HepG2 (cell line): ENCODE data around the gene ZNF764. TPM values are rescaled to one million over a fixed set of nuclear protein-coding genes. Genes with fewer than 3 reads are reported as not detected.
A peak's percentile ranks its signal among the peaks of the same experiment; 100 is the strongest.

Experiments used
- AHDC1 ChIP-seq: sonication (generic); formaldehyde crosslinking; IDR thresholded peaks from 2 replicates; pipeline ENCODE4 v1.5.1; 2020; ENCODE audit warnings: mild to moderate bottlenecking, missing genetic modification reagents, borderline replicate concordance
- EEA1 ChIP-seq: sonication (generic); formaldehyde crosslinking; IDR thresholded peaks from 2 replicates; pipeline ENCODE4 v1.5.1; 2020; ENCODE audit warnings: mild to moderate bottlenecking, missing genetic modification reagents, borderline replicate concordance
- HMGA1 ChIP-seq: sonication (generic); formaldehyde crosslinking; conservative IDR thresholded peaks from 2 replicates; pipeline ENCODE4 v1.4.0; 2020; ENCODE audit warnings: missing genetic modification reagents
- HOXD1 ChIP-seq: sonication (generic); formaldehyde crosslinking; IDR thresholded peaks from 2 replicates; pipeline ENCODE4 v1.5.0; 2020; ENCODE audit warnings: missing genetic modification reagents
- KDM6A ChIP-seq: IDR thresholded peaks from 2 replicates; pipeline ENCODE4 v1.6.1; 2016; ENCODE audit warnings: low read depth
- PLSCR1 ChIP-seq: sonication (generic); formaldehyde crosslinking; IDR thresholded peaks from 2 replicates; pipeline ENCODE4 v1.5.0; 2020; ENCODE audit warnings: missing genetic modification reagents, mild to moderate bottlenecking, borderline replicate concordance
- REXO4 ChIP-seq: sonication (generic); formaldehyde crosslinking; IDR thresholded peaks from 2 replicates; pipeline ENCODE4 v1.8.0; 2022; ENCODE audit warnings: missing genetic modification reagents, mild to moderate bottlenecking, borderline replicate concordance
- ZBTB14 ChIP-seq: sonication (generic); formaldehyde crosslinking; IDR thresholded peaks from 2 replicates; pipeline ENCODE4 v1.4.0; 2020; ENCODE audit warnings: missing genetic modification reagents
- ZNF20 ChIP-seq: sonication (generic); formaldehyde crosslinking; IDR thresholded peaks from 2 replicates; pipeline ENCODE4 v1.4.0; 2020; ENCODE audit warnings: mild to moderate bottlenecking, moderate library complexity, missing genetic modification reagents
- ZNF263 ChIP-seq: sonication (generic); formaldehyde crosslinking; IDR thresholded peaks from 2 replicates; pipeline ENCODE4 v1.4.0; 2020; ENCODE audit warnings: missing genetic modification reagents
- ZNF605 ChIP-seq: sonication (generic); formaldehyde crosslinking; IDR thresholded peaks from 2 replicates; pipeline ENCODE4 v1.8.0; 2022; ENCODE audit warnings: mild to moderate bottlenecking, missing genetic modification reagents
- ZNF607 ChIP-seq: sonication (generic); formaldehyde crosslinking; IDR thresholded peaks from 2 replicates; pipeline ENCODE4 v1.5.1; 2020; ENCODE audit warnings: missing genetic modification reagents, mild to moderate bottlenecking, borderline replicate concordance
- ZNF691 ChIP-seq: sonication (generic); formaldehyde crosslinking; IDR thresholded peaks from 2 replicates; pipeline ENCODE4 v1.4.0; 2020; ENCODE audit warnings: missing genetic modification reagents, low read depth, mild to moderate bottlenecking, borderline replicate concordance
- polyA plus RNA-seq, 8 experiments: library from polyadenylated mRNA; depleted of rRNA in 3 of 8; stranded (reverse) in 7 of 8; unstranded in 1 of 8; fragments of >200 nt; fragmentation: Illumina TruSeq in 4 of 8; extraction: Trizol in 4 of 8; gene quantifications; 2 replicates each; pipeline versions ENCODE4 v1.2.1 to v1.2.3, GENCODE V29; 2011 to 2016; ENCODE audit warnings: low read depth in 4 of 8, missing spikeins in 1 of 8, mixed read lengths in 1 of 8; ENCODE audit not compliant: insufficient read depth in 1 of 8
- total RNA-seq, 5 experiments: library from RNA; depleted of rRNA; stranded (reverse); fragments of >200 nt; fragmentation: Illumina TruSeq; extraction: Trizol; gene quantifications; 2 replicates each; pipeline ENCODE4 v1.2.3, GENCODE V29; 2016; ENCODE audit warnings: low read depth in 1 of 5
- TF ChIP-seq, protein P1 (sequence below): sonication (generic); formaldehyde crosslinking; IDR thresholded peaks from 2 replicates; pipeline ENCODE4 v1.4.0; 2020; ENCODE audit warnings: missing genetic modification reagents
- TF ChIP-seq, protein P2 (sequence below): sonication (generic); formaldehyde crosslinking; IDR thresholded peaks from 2 replicates; pipeline ENCODE4 v1.8.0; 2022; ENCODE audit warnings: missing genetic modification reagents, mild to moderate bottlenecking, borderline replicate concordance

ZNF764 gene
- total and polyA plus RNA-seq, 2 of the 13 experiments (the other 11 are each of a cell fraction or from before 2014, with no cell fraction given), result 4.1 to 9.1 TPM

DNA sequence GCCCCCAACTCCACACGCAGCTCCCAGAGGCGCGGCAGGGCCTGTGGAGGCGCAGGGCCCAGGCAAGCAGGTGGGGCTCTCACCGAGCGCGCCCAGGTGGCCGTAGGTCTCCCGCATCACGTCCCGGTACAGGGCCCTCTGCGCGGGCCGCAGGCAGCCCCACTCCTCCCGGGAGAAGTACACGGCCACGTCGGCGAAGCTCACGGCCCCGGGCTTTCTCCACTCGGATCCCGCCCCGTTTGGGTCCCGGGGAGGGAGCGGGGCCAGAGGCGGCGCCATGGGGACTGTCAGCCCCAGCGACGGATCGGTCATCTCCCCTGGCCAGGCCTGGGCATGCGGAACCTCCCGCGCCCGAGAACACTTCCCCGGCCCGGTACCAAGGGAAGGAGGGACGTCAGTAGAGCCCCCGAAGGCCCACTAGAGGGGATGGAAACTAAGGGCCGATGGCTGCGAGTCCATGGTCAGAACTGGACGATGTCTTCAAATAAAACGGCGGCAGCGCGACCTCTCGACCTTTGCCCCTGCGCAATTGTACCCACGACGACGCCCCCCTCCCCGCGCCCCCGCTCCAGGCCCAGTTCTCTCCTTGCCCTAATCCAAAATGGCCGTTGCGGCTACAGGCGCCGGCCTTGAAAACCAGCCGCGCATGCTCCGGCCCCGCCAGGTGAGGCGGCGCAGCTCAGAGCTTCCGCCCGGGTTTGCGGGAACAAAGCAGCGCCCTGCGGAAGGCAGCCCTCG is 23.6 kb downstream of the ZNF764 start, which contains the start of gene ZNF747 (continued):
- TF ChIP-seq HMGA1 (CRISPR knock-in tag) (no peak), ZNF607 (CRISPR knock-in tag) (peak; percentile 73), ZNF263 (CRISPR knock-in tag) (no peak), ZNF20 (CRISPR knock-in tag) (no peak), ZNF605 (peak; percentile 90), PLSCR1 (CRISPR knock-in tag) (peak; percentile 60; the same call in 1 of the 2 replicates), REXO4 (CRISPR knock-in tag) (no peak), ZNF691 (CRISPR knock-in tag) (no peak), AHDC1 (CRISPR knock-in tag) (no peak; the same call in 1 of the 2 replicates), KDM6A (0 out of 2 replicates have a peak, but pooled peaks have one; percentile 10), HOXD1 (peak; percentile 6; the same call in 1 of the 2 replicates), ZBTB14 (CRISPR knock-in tag) (peak; percentile 59; the same call in 1 of the 2 replicates), EEA1 (CRISPR knock-in tag) (peak; percentile 99)
- TF ChIP-seq, protein P1, sequence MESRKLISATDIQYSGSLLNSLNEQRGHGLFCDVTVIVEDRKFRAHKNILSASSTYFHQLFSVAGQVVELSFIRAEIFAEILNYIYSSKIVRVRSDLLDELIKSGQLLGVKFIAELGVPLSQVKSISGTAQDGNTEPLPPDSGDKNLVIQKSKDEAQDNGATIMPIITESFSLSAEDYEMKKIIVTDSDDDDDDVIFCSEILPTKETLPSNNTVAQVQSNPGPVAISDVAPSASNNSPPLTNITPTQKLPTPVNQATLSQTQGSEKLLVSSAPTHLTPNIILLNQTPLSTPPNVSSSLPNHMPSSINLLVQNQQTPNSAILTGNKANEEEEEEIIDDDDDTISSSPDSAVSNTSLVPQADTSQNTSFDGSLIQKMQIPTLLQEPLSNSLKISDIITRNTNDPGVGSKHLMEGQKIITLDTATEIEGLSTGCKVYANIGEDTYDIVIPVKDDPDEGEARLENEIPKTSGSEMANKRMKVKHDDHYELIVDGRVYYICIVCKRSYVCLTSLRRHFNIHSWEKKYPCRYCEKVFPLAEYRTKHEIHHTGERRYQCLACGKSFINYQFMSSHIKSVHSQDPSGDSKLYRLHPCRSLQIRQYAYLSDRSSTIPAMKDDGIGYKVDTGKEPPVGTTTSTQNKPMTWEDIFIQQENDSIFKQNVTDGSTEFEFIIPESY (CRISPR knock-in tag), result peak; percentile 9; the same call in 1 of the 2 replicates
- TF ChIP-seq, protein P2, sequence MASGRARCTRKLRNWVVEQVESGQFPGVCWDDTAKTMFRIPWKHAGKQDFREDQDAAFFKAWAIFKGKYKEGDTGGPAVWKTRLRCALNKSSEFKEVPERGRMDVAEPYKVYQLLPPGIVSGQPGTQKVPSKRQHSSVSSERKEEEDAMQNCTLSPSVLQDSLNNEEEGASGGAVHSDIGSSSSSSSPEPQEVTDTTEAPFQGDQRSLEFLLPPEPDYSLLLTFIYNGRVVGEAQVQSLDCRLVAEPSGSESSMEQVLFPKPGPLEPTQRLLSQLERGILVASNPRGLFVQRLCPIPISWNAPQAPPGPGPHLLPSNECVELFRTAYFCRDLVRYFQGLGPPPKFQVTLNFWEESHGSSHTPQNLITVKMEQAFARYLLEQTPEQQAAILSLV (CRISPR knock-in tag), result peak; percentile 98
